Measurements from ENCODE around the gene PRDM16. TPM values are rescaled to one million over a fixed set of nuclear protein-coding genes. Genes with fewer than 3 reads are reported as not detected.

Gene PRDM16
- total and polyA plus RNA-seq, 2 donors (not counting 1 experiment from before 2014, with no cell fraction given): 0.03 to 0.12 TPM

GRCh38 chr1:3415260-3416090 lies 346.5 kb downstream of the PRDM16 start:
- Histone ChIP-seq H3K79me2 (ENCODE audit: control insufficient read depth, insufficient read depth, low read length) (no peaks in the 10 kb centered on the region), H3K27me3 (replicated peaks in 1 of 4; ENCODE audit: control extremely low read depth in 1 of 4, control insufficient read depth in 3 of 4, insufficient read depth in 4 of 4, low read length in 3 of 4) (no peaks in the 10 kb centered on the region), H3K9me3 (ENCODE audit: control extremely low read depth in 1 of 3, control insufficient read depth in 2 of 3, insufficient read depth in 1 of 3, low read length in 2 of 3) (peaks cover 0 to 37% (median 4%) of the 10 kb centered on the region in 3 donors), H3K9ac (ENCODE audit: low read length) (no peak overlapping the region), H2AFZ (ENCODE audit: insufficient read depth, low read depth, low read length, poor library complexity, severe bottlenecking) (no peak overlapping the region), H4K20me1 (ENCODE audit: control insufficient read depth, insufficient read depth, low read length, poor library complexity, severe bottlenecking) (no peaks in the 10 kb centered on the region), H3K4me1 (ENCODE audit: control insufficient read depth in 2 of 2, insufficient read depth in 2 of 2, low read length in 2 of 2) (no peaks in the 10 kb centered on the region), H3K36me3 (replicated peaks in 1 of 2; ENCODE audit: control extremely low read depth in 1 of 2, control insufficient read depth in 1 of 2, extremely low read depth in 1 of 2, insufficient read depth in 2 of 2, low read length in 1 of 2) (no peaks in the 10 kb centered on the region), H3K4me3 (ENCODE audit: control extremely low read depth in 1 of 5, extremely low read depth in 1 of 5, insufficient read depth in 1 of 5, low read depth in 2 of 5, low read length in 4 of 5) (no peak overlapping the region), H3K4me2 (replicated peaks; ENCODE audit: low read depth, low read length, poor library complexity, severe bottlenecking) (no peak overlapping the region), H3K27ac (ENCODE audit: low read length in 2 of 2) (no peak overlapping the region)
- H3K27ac Mint-ChIP-seq: no peak overlapping the region
- ChIA-PET CTCF (no interaction called here), POLR2A (no interaction called here)
- H3K27me3 Mint-ChIP-seq: peaks cover 7% of the 10 kb centered on the region
- ATAC-seq (ENCODE audit: low read depth) (no peak), DNase-seq (no peak)
- peaks cover 2% of the 10 kb centered on the region for H3K9me3 Mint-ChIP-seq (ENCODE audit: insufficient read depth)
- TF ChIP-seq, protein P1, sequence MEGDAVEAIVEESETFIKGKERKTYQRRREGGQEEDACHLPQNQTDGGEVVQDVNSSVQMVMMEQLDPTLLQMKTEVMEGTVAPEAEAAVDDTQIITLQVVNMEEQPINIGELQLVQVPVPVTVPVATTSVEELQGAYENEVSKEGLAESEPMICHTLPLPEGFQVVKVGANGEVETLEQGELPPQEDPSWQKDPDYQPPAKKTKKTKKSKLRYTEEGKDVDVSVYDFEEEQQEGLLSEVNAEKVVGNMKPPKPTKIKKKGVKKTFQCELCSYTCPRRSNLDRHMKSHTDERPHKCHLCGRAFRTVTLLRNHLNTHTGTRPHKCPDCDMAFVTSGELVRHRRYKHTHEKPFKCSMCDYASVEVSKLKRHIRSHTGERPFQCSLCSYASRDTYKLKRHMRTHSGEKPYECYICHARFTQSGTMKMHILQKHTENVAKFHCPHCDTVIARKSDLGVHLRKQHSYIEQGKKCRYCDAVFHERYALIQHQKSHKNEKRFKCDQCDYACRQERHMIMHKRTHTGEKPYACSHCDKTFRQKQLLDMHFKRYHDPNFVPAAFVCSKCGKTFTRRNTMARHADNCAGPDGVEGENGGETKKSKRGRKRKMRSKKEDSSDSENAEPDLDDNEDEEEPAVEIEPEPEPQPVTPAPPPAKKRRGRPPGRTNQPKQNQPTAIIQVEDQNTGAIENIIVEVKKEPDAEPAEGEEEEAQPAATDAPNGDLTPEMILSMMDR (IDR thresholded peaks at IDR 0.05): no peak
- no peak for TF ChIP-seq EZH2 (IDR thresholded peaks at IDR 0.05; ENCODE audit: borderline replicate concordance, insufficient read depth, low read depth, low read length, poor library complexity, severe bottlenecking)
- H3K4me1 Mint-ChIP-seq: no peaks in the 10 kb centered on the region
- no peak overlapping the region for H3K4me3 Mint-ChIP-seq
- intact Hi-C loops (cut with micrococcal nuclease): no loop called here
- WGBS (ENCODE audit: insufficient coverage): 93% methylated on average over 38 of the region's 39 CpGs

DNA sequence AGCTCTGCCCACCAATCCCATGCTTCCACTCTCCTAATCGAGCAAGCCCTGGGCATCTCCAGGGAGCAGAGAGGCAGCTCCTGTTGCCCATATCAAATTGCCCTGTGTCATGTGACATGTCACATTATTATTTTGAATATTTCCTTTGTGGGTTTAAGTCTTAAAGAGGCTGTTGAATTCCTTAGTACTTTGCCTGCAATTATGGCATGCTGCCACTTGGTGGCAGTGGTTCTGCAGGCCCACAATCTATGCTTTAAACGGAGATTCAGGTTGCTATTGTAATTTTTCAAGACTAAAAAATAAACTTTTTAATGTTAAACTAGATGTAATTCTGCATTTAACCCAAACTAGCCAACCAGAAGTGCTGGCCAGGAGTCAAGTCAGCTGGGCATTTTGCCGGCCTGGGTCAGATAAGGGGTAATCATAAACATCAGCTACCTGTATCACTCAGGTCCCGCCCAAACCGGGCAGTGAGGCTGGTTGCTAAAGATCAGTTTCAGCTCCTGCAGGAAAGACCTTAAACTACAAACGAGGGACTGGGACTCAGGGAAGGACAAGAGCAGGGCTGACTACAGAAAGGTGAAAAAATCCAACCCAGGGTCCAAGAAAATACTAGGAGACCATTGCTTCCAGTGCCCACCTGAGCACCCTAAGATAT lies 348.2 kb downstream of the PRDM16 start:
- Mint-ChIP-seq H3K9me3 (ENCODE audit: insufficient read depth) (peaks cover 2% of the 10 kb centered on the region), H3K4me1 (no peaks in the 10 kb centered on the region), H3K27me3 (peaks cover 15% of the 10 kb centered on the region), H3K4me3 (no peak overlapping the region), H3K27ac (no peak overlapping the region)
- Histone ChIP-seq H3K4me3 (ENCODE audit: control extremely low read depth in 1 of 5, extremely low read depth in 1 of 5, insufficient read depth in 1 of 5, low read depth in 2 of 5, low read length in 4 of 5) (no peak overlapping the region), H4K20me1 (ENCODE audit: control insufficient read depth, insufficient read depth, low read length, poor library complexity, severe bottlenecking) (no peaks in the 10 kb centered on the region), H3K9me3 (ENCODE audit: control extremely low read depth in 1 of 3, control insufficient read depth in 2 of 3, insufficient read depth in 1 of 3, low read length in 2 of 3) (peaks cover 0 to 37% (median 4%) of the 10 kb centered on the region in 3 donors), H3K36me3 (replicated peaks in 1 of 2; ENCODE audit: control extremely low read depth in 1 of 2, control insufficient read depth in 1 of 2, extremely low read depth in 1 of 2, insufficient read depth in 2 of 2, low read length in 1 of 2) (no peaks in the 10 kb centered on the region), H3K4me1 (ENCODE audit: control insufficient read depth in 2 of 2, insufficient read depth in 2 of 2, low read length in 2 of 2) (no peaks in the 10 kb centered on the region), H3K79me2 (ENCODE audit: control insufficient read depth, insufficient read depth, low read length) (no peaks in the 10 kb centered on the region), H3K27me3 (replicated peaks in 1 of 4; ENCODE audit: control extremely low read depth in 1 of 4, control insufficient read depth in 3 of 4, insufficient read depth in 4 of 4, low read length in 3 of 4) (peaks cover 0 to 3% (median 0%) of the 10 kb centered on the region in 4 experiments), H2AFZ (ENCODE audit: insufficient read depth, low read depth, low read length, poor library complexity, severe bottlenecking) (no peak overlapping the region), H3K4me2 (replicated peaks; ENCODE audit: low read depth, low read length, poor library complexity, severe bottlenecking) (no peak overlapping the region), H3K9ac (ENCODE audit: low read length) (no peak overlapping the region), H3K27ac (ENCODE audit: low read length in 2 of 2) (no peak overlapping the region)
- intact Hi-C loops (cut with micrococcal nuclease): no loop called here
- ATAC-seq (ENCODE audit: low read depth) (no peak), DNase-seq (no peak)
- CTCF ChIA-PET: no interaction called here
- WGBS (ENCODE audit: insufficient coverage): 91% methylated on average over 4 of the region's 6 CpGs
- POLR2A ChIA-PET: no interaction called here
- TF ChIP-seq EZH2 (IDR thresholded peaks at IDR 0.05; ENCODE audit: borderline replicate concordance, insufficient read depth, low read depth, low read length, poor library complexity, severe bottlenecking): no peak
- TF ChIP-seq, protein P1 (IDR thresholded peaks at IDR 0.05): no peak
